GM23248 (cell line): ENCODE data around the gene PTPN1.

Experiments
- EZH2 ChIP-seq: fragments of 200-600 bp; sonication (generic); IDR thresholded peaks from 2 replicates; pipeline ENCODE4 v1.6.1; 2018; ENCODE audit warnings: antibody characterized with exemption, mild to moderate bottlenecking; ENCODE audit not compliant: insufficient read depth, poor library complexity, severe bottlenecking
- EZH2phosphoT487 ChIP-seq: fragments of 200-600 bp; sonication (generic); IDR thresholded peaks from 2 replicates; pipeline ENCODE4 v1.6.1; 2018; ENCODE audit warnings: antibody characterized with exemption, moderate library complexity, mild to moderate bottlenecking, low read depth; ENCODE audit not compliant: insufficient read depth

- TF ChIP-seq EZH2 (no peak), EZH2phosphoT487 (no peak)
Observed at GRCh38 chr20:50574586-50574985, 64.4 kb downstream of the PTPN1 start.
